NB4 (cell line): ENCODE results near the gene PPP1CC.

Experiments
- MYC ChIP-seq: IDR thresholded peaks from 2 replicates; pipeline ENCODE4 v1.6.1; 2011; ENCODE audit warnings: low read depth, low read length
- TF ChIP-seq, protein P1 (sequence below): IDR thresholded peaks from one replicate; pipeline ENCODE4 v1.5.1; 2012; ENCODE audit warnings: low read depth, low read length
- TF ChIP-seq, protein P2 (sequence below): IDR thresholded peaks from 2 replicates; pipeline ENCODE4 v1.6.1; 2011; ENCODE audit warnings: low read depth, low read length

GRCh38 chr12:110765111-110765510, 22.4 kb upstream of the PPP1CC start:
- TF ChIP-seq, protein P1, sequence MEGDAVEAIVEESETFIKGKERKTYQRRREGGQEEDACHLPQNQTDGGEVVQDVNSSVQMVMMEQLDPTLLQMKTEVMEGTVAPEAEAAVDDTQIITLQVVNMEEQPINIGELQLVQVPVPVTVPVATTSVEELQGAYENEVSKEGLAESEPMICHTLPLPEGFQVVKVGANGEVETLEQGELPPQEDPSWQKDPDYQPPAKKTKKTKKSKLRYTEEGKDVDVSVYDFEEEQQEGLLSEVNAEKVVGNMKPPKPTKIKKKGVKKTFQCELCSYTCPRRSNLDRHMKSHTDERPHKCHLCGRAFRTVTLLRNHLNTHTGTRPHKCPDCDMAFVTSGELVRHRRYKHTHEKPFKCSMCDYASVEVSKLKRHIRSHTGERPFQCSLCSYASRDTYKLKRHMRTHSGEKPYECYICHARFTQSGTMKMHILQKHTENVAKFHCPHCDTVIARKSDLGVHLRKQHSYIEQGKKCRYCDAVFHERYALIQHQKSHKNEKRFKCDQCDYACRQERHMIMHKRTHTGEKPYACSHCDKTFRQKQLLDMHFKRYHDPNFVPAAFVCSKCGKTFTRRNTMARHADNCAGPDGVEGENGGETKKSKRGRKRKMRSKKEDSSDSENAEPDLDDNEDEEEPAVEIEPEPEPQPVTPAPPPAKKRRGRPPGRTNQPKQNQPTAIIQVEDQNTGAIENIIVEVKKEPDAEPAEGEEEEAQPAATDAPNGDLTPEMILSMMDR = no peak
- TF ChIP-seq, protein P2, sequence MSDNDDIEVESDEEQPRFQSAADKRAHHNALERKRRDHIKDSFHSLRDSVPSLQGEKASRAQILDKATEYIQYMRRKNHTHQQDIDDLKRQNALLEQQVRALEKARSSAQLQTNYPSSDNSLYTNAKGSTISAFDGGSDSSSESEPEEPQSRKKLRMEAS = no peak
- TF ChIP-seq MYC = no peak
